CD4-positive, alpha-beta T cell (primary cell): Measurements from ENCODE around the gene ZBTB7C. TPM values are rescaled to one million over a fixed set of nuclear protein-coding genes. Genes with fewer than 3 reads are reported as not detected.

Source experiments
- ATAC-seq: fragments of 200-7000 bp; cut with Tn5 transposase; one replicate; pipeline ENCODE4 v1.10.0; 2022; ENCODE audit warnings: mild to moderate bottlenecking; ENCODE audit not compliant: poor library complexity
- CTCF ChIA-PET: fragments of 350-600 bp; sonication (Branson Sonifier 250); formaldehyde crosslinking; loops from one replicate; lab custom pipeline; 2021; ENCODE audit warnings: antibody characterized with exemption, inconsistent platforms; lab: Charles Lee
- POLR2A ChIA-PET: fragments of 350-600 bp; sonication (Branson Sonifier 250); formaldehyde crosslinking; loops from one replicate; lab custom pipeline; 2021; ENCODE audit warnings: antibody characterized with exemption, inconsistent platforms; lab: Charles Lee
- DNase-seq, 14 experiments: peaks; one replicate each; pipeline ENCODE4 v3.0.0-alpha.2; 2013 to 2020; ENCODE audit warnings: mixed read lengths in 2 of 14
- H3K27ac ChIP-seq, 2 donors: one replicate each; pipeline versions ENCODE4 v1.5.1 to v1.7.0; 2013; ENCODE audit warnings: low read length in 2 of 2, low read depth in 1 of 2, mild to moderate bottlenecking in 1 of 2
- H3K27me3 ChIP-seq, 2 experiments: 1 replicate in 1 of 2; 2 replicates in 1 of 2; pipeline versions ENCODE4 v1.6.1 to v1.7.0; 2013; ENCODE audit warnings: low read length in 2 of 2, control low read depth in 1 of 2, mild to moderate bottlenecking in 1 of 2, moderate library complexity in 1 of 2; ENCODE audit not compliant: insufficient read depth in 2 of 2, control insufficient read depth in 1 of 2
- H3K36me3 ChIP-seq: one replicate; pipeline ENCODE4 v1.6.1; 2013; ENCODE audit warnings: low read length, control low read depth; ENCODE audit not compliant: insufficient read depth
- H3K4me1 ChIP-seq: one replicate; pipeline ENCODE4 v1.6.1; 2013; ENCODE audit warnings: low read length, control low read depth; ENCODE audit not compliant: insufficient read depth
- H3K4me3 ChIP-seq: one replicate; pipeline ENCODE4 v1.5.1; 2013; ENCODE audit warnings: mild to moderate bottlenecking, low read length, moderate library complexity
- H3K9me3 ChIP-seq, 2 experiments: 1 replicate in 1 of 2; 2 replicates in 1 of 2; pipeline versions ENCODE4 v1.6.1 to v1.7.0; 2013; ENCODE audit warnings: low read length in 2 of 2, mild to moderate bottlenecking in 2 of 2, control low read depth in 1 of 2, moderate library complexity in 1 of 2; ENCODE audit not compliant: control insufficient read depth in 1 of 2, insufficient read depth in 1 of 2
- H3K27ac Mint-ChIP-seq: one replicate; pipeline ENCODE4 v1.8.0; 2020; ENCODE audit warnings: mixed read lengths
- H3K27me3 Mint-ChIP-seq: one replicate; pipeline ENCODE4 v1.8.0; 2021; ENCODE audit warnings: mixed read lengths
- H3K36me3 Mint-ChIP-seq: one replicate; pipeline ENCODE4 v1.8.0; 2021; ENCODE audit warnings: low read depth, mixed read lengths
- H3K4me1 Mint-ChIP-seq: one replicate; pipeline ENCODE4 v1.8.0; 2021; ENCODE audit warnings: low read depth, mixed read lengths
- H3K4me3 Mint-ChIP-seq: one replicate; pipeline ENCODE4 v1.8.0; 2020; ENCODE audit warnings: mild to moderate bottlenecking, mixed read lengths
- H3K9me3 Mint-ChIP-seq: one replicate; pipeline ENCODE4 v1.8.0; 2020; ENCODE audit warnings: mixed read lengths
- CTCF ChIP-seq: fragments of 200-600 bp; IDR thresholded peaks from one replicate; pipeline ENCODE4 v1.8.0; 2022; ENCODE audit warnings: antibody characterized with exemption, mild to moderate bottlenecking
- intact Hi-C, 2 experiments: fragments of 100-400 bp; cut with DNase I in 1 of 2; cut with micrococcal nuclease in 1 of 2; formaldehyde crosslinking; loops; one replicate each; pipeline versions ENCODE4 v1.15.1 to v1.9.0; 2023 to 2025; cut with DNase I, micrococcal nuclease
- total RNA-seq, 174 experiments: library from RNA in 2 of 174; stranded (reverse) in 2 of 174; gene quantifications; one replicate each; pipeline ENCODE4 v1.2.3 and lab custom pipeline; 2021 to 2026

ZBTB7C gene
- total RNA-seq, 2 experiments from 2014 or later, result not detected

- CTCF ChIA-PET, result no interaction called here
- DNase-seq (no peak), ATAC-seq (no peak)
Observed at GRCh38 chr18:48342125-48342524, 67.1 kb downstream of the ZBTB7C start.

GRCh38 chr18:48340560-48340959 lies 68.6 kb downstream of the ZBTB7C start:
- no peak overlapping the region for H3K27ac ChIP-seq
- no peaks in the 10 kb centered on the region for H3K4me1 ChIP-seq
- H3K9me3 ChIP-seq, result no peaks in the 10 kb centered on the region
- ChIA-PET POLR2A (no interaction called here), CTCF (no interaction called here)
- H3K4me3 ChIP-seq, result no peak overlapping the region
- Mint-ChIP-seq H3K36me3 (no peaks in the 10 kb centered on the region), H3K4me3 (no peak overlapping the region), H3K4me1 (no peaks in the 10 kb centered on the region), H3K9me3 (no peaks in the 10 kb centered on the region), H3K27me3 (peaks cover under 1% of the 10 kb centered on the region), H3K27ac (no peak overlapping the region)
- ATAC-seq, result no peak
- H3K27me3 ChIP-seq, result peaks cover 0 to 3% of the 10 kb centered on the region in 2 experiments
- no peak for DNase-seq
- intact Hi-C loops, result no loop called here
- no peak for TF ChIP-seq CTCF
- no peaks in the 10 kb centered on the region for H3K36me3 ChIP-seq

More at GRCh38 chr18:48342125-48342524, 67.1 kb downstream of the ZBTB7C start:
- Histone ChIP-seq H3K4me1 (no peaks in the 10 kb centered on the region), H3K27me3 (peaks cover 0 to 3% of the 10 kb centered on the region in 2 experiments), H3K27ac (no peak overlapping the region), H3K36me3 (no peaks in the 10 kb centered on the region), H3K9me3 (no peaks in the 10 kb centered on the region), H3K4me3 (no peak overlapping the region)
- POLR2A ChIA-PET, result no interaction called here
- peaks cover 4% of the 10 kb centered on the region for H3K27me3 Mint-ChIP-seq
- H3K9me3 Mint-ChIP-seq, result no peaks in the 10 kb centered on the region
- H3K4me1 Mint-ChIP-seq, result no peaks in the 10 kb centered on the region
- no peak overlapping the region for H3K27ac Mint-ChIP-seq
- TF ChIP-seq CTCF, result no peak
- intact Hi-C loops, result no loop called here
- no peaks in the 10 kb centered on the region for H3K36me3 Mint-ChIP-seq
- no peak overlapping the region for H3K4me3 Mint-ChIP-seq

- no peaks in the 10 kb centered on the region for H3K4me1 ChIP-seq
- no peak for ATAC-seq
- DNase-seq, result no peak
- no peak overlapping the region for H3K4me3 ChIP-seq
- peaks cover 0 to 3% of the 10 kb centered on the region in 2 experiments for H3K27me3 ChIP-seq
- Mint-ChIP-seq H3K27me3 (no peaks in the 10 kb centered on the region), H3K4me1 (no peaks in the 10 kb centered on the region), H3K27ac (no peak overlapping the region), H3K36me3 (no peaks in the 10 kb centered on the region), H3K9me3 (no peaks in the 10 kb centered on the region), H3K4me3 (no peak overlapping the region)
- CTCF ChIA-PET, result no interaction called here
- intact Hi-C loops, result loop anchor here in 1 of 2 experiments (10.0 kb wide), 1 partner anchor 565 kb away; no protein-coding TSS in a partner anchor
- POLR2A ChIA-PET, result no interaction called here
- no peaks in the 10 kb centered on the region for H3K36me3 ChIP-seq
- no peaks in the 10 kb centered on the region for H3K9me3 ChIP-seq
- TF ChIP-seq CTCF, result no peak
- no peak overlapping the region for H3K27ac ChIP-seq
Observed at GRCh38 chr18:48339692-48340091, 69.5 kb downstream of the ZBTB7C start.
